HG03060 (cell line): Measurements from ENCODE around the gene PDPK1.

Experiments used
- ATAC-seq: cut with Tn5 transposase; IDR thresholded peaks from one replicate; pipeline ENCODE4 v1.9.1; 2021; ENCODE audit warnings: low read depth, moderate number of reproducible peaks; ENCODE audit not compliant: unreplicated experiment

PDPK1 gene

GRCh38 chr16:2505695-2506094 is 32.1 kb upstream of the PDPK1 start:
- no peak for ATAC-seq

GRCh38 chr16:2507052-2507659 is 30.7 kb upstream of the PDPK1 start:
- no peak for ATAC-seq

- ATAC-seq, result no peak
Measured at GRCh38 chr16:2507665-2508064, 30.2 kb upstream of the PDPK1 start.

- ATAC-seq, result no peak
Measured at GRCh38 chr16:2508722-2509400, 29.0 kb upstream of the PDPK1 start.

- no peak for ATAC-seq
Measured at GRCh38 chr16:2511128-2511800, 26.6 kb upstream of the PDPK1 start.

- ATAC-seq, result no peak
Measured at GRCh38 chr16:2511996-2512734, 25.7 kb upstream of the PDPK1 start.

- ATAC-seq, result no peak
Measured at GRCh38 chr16:2512735-2513404, 25.0 kb upstream of the PDPK1 start.

- ATAC-seq, result peak; percentile 44
Measured at GRCh38 chr16:2513405-2514332, 24.2 kb upstream of the PDPK1 start, which contains the start of gene ATP6V0C. Gene ATP6V0C (plus strand): TSS chr16:2513952. CDS start chr16:2514104, 152 bp downstream.

GRCh38 chr16:2514333-2515179 is 23.3 kb upstream of the PDPK1 start:
- ATAC-seq, result no peak

- no peak for ATAC-seq
Measured at GRCh38 chr16:2515180-2515851, 22.5 kb upstream of the PDPK1 start.

- ATAC-seq, result no peak
Measured at GRCh38 chr16:2516391-2517240, 21.2 kb upstream of the PDPK1 start.

GRCh38 chr16:2517954-2518605 is 19.7 kb upstream of the PDPK1 start:
- ATAC-seq, result no peak

GRCh38 chr16:2518823-2519710 is 18.8 kb upstream of the PDPK1 start:
- ATAC-seq, result no peak

- ATAC-seq, result no peak
Measured at GRCh38 chr16:2519711-2520080, 18.1 kb upstream of the PDPK1 start.

GRCh38 chr16:2520097-2520783 is 17.6 kb upstream of the PDPK1 start, which contains the start of gene AMDHD2:
Gene AMDHD2 (plus strand): TSS chr16:2520371. CDS start chr16:2520459, 88 bp downstream.
- ATAC-seq, result no peak
